Middle frontal gyrus (tissue), 1 donor: ENCODE measurements around the gene CTDNEP1.
"Not testable (repeated sequence)": the region's sequence is repeated elsewhere in the genome, so short reads cannot be mapped to it uniquely, and the experiment has no call there.

Experiments
- DNase-seq: peaks from one replicate; pipeline ENCODE4 v3.0.0-alpha.2; 2015; ENCODE audit warnings: low spot score; ENCODE audit errors: extremely low spot score

The CTDNEP1 gene

DNA sequence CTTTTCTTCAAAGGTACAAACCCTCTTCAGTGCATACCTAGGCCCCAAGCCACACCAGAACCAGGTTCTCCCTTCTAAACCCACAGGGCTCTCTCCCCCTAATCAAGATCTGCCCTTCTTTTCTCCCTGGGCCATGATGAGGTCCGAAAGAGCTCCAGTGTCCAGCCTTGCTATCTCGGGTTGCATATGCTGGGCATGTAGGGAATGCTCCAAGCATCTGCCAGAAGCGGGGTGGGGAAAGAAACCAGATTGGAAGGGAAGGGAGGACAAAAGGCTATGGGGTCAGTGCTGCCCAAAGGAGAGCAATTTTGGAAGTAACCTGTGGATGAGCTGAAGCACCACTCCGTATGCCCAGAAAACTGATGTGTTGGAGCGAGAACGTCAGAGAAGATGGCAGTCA, 2.3 kb downstream of the CTDNEP1 start:
- DNase-seq = no peak

DNA sequence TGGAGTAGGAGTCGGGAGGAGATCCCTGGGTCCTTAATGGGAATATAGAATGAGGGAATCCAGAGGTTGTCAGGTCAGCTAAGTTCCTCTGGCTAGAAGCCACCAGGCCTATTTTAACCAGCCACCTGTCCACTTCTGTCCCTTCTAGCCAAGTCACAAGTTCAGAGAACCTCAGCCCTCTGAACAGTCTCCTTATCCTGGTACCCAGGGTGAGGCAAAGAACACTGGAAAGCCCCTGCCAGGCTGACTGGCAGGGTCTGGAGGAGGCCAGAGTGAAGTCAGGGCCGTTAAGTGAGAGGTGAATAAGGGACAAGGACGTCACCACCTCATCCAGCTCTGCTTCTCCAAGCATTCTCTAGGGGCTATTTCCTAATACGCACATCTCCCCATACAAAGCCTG, 2.7 kb downstream of the CTDNEP1 start:
- DNase-seq = no peak

DNA sequence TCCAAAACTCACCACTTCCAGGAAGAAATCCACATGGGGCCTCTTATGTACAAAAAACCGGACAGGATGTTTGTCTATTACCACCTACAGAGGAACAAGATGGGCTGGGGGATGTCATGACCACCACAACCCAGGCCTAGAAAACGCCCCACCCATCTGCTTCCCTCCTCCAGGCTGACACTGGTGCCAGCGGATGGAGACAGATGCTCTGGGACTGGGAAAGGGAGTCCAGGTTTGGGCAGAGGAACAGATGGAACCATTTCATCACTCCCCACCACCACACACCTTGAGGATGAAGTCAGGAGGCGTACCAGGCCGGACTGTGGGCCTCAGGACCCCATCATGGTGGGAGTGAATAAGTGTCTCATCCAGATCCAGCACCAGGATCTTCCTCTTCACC, 4.8 kb downstream of the CTDNEP1 start:
- no peak for DNase-seq

DNA sequence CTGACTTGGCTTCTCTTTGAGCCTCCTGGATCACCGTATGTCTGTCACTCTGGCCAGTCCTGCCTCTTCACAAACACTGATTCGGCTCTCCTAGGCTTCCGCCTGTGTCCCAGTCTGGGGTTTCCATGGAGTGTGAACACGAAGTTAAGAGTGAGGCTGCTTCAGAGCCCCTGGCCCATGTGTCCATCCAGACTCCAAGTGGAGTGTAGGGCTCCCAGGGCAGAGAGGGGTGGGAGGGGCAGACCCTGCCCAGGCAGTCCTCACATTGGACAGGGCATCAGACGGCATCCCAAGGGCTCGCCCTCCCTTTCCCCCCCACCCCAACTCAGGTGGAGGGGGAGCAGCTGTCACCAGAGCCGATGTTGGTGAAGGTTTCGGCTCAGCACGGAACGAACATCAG, 7.7 kb downstream of the CTDNEP1 start:
- DNase-seq = not testable (repeated sequence)

DNA sequence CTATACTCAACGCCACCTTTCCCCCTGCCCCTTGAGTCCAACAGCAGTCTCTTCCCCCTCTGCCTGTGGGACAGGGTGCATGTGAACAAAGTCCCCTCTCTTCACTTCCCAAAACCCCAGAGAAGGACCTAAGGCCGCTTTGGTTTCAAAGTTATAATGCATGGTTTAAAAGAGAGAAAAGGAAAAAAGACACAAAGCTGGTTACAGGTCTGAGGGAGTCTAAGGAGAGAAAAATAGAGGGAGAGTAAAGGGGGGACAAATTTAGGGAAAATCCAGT, 8.1 kb downstream of the CTDNEP1 start:
- DNase-seq = no peak

DNA sequence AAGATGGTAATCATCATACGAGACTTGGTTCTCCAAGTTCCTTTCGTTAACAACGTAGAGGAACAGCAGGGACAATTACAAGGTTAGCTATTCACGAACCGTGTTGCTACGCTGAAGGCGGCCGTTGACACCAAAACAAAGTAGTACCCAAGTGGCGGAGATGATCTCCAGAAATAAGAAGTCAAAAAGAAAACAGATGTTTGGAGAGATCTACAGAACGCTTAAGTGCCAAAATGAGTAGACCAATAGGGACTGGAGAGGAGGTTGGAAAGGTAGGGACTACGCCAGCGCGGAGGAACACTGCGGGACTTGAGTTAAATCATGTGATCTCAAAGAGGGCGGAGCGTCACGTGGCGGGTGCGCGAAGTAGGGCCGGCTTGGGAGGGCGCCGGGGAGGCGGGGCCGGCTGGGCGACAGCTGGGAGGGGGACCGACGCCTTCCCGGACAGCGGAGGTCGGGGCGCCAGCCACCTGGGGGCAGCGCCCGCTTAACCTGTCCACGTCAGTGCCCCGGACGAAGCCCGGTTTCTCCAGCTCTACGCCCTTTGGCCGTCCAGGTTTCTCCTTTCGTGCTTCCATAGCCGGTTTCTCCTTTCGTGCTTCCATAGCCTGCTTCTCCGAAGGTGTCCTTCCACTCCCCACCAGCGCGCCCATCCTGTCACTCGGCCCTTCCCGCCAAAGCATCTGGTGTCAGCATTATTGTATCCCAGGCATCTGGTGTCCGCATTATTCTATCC, 8.6 kb downstream of the CTDNEP1 start:
- peak; percentile 89 for DNase-seq

DNA sequence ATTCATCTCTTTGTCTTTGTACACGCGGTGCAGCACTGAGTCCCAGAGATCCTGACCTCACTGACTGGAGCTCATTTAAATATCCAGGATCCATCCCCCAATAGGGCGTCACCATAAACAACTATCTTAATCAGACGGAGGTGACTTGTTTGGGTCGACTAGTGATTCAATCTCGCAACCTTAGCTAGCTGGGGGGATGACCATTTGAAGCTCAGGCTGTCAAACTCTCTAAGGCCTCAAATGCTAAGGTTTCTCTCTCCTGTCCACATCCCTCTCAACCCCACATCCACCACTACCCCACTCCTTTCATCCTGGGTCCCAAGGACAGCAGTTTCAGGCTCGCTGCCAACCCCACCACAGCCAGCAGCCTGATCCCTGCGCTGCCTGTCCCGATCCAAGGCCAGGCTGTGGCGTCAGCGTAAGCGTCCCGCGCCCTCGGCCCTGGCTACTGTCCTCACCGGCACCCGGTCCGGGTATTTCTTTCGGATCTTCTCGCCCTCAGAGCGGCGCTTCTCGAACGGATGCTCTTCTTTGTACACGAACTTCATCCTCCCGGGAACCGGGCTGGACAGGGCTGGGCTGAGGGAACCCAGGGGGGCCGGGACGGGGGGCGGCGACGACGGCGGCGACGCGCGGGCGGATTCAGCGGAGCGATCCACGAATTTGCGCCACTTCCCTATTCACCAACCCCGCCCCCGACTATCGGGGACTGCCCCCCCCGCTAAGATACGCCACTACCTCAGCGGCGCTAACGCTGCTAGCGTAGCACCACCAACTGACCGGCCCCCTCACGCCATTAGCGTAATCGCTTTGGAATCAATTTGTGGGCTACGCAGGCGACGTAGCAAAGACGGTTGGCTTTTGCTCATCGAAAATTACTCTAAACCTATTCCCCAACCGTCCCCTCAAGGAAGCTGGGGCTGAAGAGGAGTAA, 9.5 kb downstream of the CTDNEP1 start, which contains the start of gene GABARAP:
TSS of gene GABARAP (minus strand) at position 667 of the 934 bp plus-strand sequence. CDS start at position 548, 119 bp downstream.
- DNase-seq = peak; percentile 93

DNA sequence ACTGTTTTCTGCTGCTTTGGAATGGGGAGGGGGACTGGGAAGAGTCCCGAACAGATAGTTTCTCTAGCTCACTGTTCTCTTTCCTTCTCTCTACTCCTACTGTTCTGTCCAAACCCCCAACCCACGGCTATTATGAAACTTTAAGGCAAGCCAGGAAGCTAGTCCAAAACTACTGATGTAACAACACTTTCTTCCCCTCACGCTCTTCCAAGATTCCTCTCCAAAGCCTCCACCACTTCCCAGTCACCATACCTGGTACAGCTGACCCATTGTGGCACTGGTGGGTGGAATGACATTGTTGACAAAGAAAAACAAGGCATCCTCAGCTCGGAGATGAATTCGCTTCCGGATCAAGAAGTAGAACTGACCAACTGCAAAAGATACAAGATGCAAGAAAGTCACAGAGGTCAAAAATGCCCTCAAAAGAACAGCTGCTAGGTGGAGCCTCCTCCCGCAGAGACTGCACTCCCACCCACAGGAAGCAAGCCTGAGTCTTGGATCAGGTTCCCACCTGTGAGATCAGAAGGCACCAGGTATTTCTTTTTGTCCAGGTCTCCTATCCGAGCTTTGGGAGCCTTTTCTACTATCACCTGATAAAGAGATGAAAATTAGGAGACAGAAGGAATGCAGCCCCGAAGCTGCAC, 10.3 kb downstream of the CTDNEP1 start:
- DNase-seq = no peak

DNA sequence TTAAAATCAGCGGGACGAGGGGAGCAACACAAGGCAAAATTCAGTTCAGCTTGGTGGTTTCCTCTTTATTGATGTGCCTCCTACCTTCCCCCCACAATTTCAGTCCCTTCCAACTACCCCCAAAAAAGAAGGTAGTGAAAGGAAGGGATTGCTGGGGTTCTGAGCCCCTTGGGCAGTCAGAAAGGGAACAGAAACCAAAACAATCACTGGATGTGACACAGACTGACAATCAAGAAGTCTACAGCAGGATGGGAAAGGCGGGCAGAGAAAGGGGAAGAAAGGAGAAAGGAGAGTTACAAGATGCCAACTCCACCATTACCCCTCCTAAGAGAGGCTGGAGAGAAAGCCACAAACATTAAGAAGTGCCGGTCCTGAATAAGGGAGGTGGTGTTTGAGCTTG, 11.2 kb downstream of the CTDNEP1 start:
- DNase-seq = no peak

DNA sequence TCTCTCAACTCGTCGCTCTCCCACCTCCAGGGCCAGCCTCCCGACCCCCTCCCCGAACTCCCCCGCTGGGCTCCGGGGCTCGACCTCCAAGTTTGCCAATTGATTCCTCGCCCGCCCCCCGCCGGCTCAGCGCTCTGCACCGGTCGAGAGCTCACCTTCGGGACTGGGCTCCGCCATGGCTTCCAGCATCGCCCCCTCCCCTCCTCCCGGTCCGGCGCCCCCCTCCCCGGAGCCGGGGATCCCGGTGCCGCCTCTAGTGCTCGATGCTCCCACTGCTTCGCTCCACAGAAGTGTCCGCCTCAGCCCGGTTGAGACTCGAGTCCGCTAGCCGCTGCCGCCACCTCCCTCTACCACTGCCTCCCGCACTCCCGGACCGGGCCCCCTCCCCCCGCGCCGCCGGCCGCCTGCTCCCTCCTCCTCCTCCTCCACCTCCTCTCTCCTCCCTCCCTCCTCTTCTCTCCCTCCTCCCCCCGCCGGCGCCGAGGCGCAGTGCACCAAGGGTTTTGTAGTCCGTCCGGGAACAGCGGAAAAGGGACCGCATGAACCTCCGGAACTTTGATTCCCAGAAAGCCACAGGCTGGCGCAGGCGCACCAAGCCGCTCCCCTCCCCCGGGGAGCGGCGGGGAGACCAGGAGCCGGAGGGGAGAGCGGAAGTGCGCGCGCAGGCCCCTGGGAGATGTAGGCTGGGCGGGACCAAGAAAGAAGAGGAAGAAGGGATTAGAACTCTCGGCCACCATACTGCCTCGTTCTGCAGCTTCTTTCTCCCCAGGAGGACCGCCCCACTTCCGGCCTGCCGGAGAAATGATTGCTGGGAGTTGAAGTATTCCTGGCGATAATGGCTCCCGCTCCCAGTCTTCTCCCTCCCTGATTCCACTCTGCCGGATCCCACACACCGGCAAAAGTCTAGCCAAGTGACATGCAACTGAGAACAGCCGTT, 12.2 kb downstream of the CTDNEP1 start, which contains the start of gene PHF23:
TSS of gene PHF23 (minus strand) at position 367 of the 937 bp plus-strand sequence. CDS start at position 189, 178 bp downstream.
- DNase-seq = peak; percentile 99

DNA sequence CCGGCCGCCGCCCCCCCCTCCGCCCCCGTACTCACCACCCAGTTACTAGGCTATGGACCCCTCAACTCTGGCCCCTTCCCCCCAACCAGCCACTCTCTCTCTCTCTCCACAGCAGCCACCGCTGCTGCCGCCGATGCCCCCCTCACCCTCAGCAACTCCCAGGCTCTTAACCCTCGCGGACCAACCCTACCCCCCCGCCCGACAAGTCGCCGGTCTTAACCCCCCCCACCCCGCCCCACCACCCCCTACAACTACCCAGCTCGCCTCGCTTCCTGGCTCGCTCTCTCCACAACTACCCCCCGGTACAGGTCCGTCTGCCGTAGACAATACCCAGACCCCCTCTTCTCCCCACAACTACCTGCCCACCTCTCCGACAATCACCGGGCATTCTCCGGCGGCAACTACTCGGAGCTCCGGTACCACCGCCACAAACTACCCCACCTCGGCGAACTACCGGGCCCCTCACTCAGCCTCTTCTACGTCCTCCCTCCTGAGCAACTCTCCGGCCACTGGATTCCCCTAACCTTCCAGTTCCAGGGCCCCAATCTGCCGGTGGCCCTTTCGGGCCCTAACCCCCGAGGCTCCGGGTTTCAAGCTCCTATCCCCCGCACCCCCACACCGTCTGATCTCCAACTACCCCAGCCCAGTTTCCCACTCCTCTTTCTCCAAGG, 13.0 kb downstream of the CTDNEP1 start:
- DNase-seq = no peak

DNA sequence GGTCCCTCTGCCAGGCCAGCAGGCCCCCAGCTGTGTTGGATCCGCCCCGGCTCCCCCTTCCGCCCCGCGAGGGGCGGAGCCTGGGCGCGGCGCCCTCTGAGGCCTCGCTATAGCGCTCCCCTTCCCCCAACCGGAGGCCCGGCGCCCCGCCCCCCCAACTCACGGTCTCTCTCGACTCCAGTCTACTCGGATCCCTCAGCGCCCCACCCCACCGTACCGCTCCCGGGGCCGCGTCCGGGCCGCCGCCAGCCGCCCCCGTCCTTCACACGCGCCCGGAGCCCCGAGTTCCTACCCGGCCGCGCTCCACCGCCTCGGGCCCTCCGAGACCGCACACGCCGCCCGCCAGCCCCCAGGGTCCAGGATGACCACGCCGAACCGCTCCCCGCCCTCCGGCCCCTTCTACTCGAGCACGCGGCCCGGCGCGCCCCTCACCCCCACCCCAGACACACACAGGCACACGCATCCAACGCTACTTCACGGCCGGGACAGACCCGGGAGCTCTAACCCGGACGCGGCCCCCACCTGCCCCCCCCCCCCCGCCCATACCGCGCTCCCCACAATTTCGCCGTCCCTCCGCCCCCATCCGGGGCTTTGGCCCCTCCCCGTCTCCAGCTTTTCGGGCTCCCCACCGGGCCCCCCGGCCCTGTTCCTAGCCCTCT, 13.6 kb downstream of the CTDNEP1 start:
- DNase-seq = no peak

DNA sequence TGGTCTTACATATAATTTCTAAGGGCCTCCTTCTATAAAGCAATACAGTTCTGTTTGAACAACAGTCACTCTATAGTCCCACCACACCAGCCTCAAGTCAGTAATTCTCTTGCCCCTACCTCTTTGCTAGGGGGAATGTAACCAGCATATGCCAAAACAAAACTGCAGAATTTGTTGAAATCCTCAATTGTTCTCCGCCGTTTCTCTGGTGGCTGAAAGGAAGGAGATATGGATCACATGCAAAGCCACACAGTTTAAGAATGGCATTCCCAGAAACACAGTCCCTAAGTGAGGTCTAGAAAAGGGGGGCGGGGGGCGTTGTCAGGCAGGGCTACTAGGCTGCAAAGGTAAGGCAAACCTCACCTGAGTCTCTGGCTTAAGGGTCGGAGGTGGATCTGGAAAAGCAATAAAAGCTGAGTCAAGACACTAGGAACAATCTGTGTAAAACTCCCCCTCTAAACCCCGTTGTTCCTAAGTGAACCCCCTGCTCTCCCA, 14.2 kb downstream of the CTDNEP1 start:
- no peak for DNase-seq

DNA sequence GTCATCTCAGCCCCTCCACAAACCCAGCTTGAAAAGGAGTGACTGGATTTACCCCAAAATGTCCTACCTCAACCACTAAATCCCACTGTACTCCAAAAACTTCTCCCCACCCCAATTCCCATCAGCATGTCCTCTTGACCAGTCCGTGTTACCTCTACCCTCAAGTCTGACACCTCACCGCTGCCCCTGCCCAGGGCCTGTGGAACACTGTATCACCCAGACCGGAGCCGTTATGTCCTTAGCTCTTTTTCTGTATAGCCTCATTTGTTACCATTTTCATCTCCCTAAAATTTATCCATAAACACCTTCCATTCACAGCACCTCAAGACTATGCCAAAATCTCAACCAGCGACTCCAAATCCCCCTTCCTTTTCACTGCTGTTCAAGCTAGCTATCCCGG, 14.7 kb downstream of the CTDNEP1 start:
- no peak for DNase-seq

DNA sequence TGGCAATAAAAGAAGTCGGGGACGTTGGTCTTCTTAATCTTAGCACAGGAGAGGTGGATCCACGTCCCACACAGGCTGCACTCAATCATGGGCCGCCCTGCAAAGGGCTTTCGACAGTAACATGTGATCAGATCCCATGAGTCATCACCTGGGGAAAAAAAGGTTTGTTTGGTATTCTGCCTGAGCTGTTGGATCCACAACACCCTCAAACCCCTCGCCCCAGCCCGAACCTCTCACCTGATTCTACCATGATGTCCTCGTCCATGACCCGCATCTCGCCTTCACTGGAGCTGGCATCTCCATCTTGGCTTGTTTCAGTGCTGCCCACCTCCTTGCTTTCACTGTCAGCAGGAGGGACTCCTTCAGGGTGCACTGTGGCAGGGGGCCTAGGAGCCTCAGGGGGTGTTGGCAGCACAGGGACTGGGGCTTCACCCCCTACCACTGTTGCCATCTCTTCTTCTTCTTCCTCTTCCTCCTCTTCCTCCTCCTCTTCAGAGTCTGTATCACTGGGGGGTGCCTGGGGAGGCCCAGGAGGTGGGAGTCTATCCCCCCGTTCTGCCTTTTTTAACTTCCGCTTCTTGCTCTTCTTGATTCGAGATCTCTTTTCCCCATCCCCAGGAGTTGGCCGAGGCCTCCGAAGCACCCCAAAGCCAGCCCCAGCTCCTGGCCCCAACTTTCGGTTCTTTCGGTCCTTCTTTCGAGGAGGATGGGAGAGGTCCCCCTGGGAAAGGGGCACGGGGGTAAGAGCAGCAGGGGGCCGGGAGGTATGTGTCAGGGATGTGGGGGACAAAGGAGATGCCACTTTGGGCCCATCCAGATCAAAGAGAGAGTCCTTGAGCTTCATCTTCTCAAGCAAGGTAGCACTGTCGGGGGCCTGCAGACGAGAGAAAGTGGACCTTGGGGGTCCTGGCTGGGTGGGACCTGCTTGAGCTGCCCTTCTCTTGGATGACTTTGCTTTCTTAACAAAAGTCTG, 15.6 kb downstream of the CTDNEP1 start:
- DNase-seq = no peak

DNA sequence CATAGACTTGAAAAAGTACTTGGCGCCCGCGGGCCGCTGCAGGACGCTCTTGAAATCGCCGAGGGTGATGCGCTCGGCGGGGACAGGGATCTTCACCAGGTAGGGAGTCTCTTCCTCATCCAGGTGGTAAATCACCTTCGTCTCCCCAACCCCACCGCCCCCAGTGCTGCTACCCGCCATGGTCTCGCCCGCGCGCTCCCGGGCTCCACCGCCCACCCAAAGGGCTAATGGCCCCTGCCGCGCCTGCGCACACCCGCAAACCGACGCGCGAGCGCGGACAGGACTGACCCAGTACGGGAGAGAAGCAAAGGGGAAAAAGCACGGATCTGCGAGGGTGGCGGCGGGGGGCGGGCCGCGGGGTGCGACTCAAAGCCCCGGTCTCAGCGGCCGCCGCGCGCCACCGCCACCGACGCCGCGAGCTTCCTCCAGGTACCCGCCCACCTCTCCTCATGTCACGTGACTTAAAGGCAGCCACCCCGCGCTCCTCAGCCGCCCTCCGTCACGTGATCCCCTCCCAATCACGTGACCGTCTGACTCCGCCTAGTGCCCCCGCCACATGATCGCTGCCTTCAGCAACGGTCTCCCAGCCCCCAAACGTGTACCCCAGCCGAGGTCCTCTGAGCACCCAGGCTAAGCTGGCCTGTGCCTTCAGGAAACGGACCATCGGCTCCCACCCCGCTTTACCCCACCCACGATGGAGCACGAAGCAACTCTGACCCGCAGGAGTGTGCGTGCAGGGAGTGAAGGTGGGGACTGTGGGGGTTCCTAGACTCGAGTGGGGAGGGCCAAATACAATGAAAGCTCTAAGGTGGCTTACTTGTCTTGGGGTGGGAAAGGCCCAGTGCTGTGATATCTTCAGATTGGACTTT, 17.2 kb downstream of the CTDNEP1 start, which contains the start of gene DVL2:
TSS of gene DVL2 (minus strand) at position 435 of the 869 bp plus-strand sequence. CDS start at position 180, 255 bp downstream.
- DNase-seq = peak; percentile 88

DNA sequence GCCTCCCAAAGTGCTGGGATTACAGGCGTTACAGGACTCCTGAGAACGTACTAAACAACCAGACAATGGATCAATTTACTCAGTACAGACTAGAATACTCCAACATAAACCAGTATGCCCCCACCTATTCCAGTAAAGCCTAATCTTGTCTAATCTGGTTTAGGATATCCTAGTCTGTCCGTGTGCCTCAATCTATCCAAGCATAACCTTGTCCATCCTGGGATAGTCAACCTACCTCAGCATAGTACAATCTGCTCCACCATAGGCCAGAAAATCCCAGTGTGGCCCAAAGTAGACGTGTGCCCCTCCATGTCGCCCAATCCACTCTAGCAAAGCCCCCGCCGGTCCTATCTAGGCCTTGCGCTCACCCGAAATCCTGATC, 17.8 kb downstream of the CTDNEP1 start:
- no peak for DNase-seq
